ENCODE measurements around the gene SLC8A1.
A peak's percentile ranks its signal among the peaks of the same experiment; 100 is the strongest.

The SLC8A1 gene

GRCh38 chr2:40451918-40452605, at the start of gene SLC8A1:
SLC8A1 (minus strand) TSS chr2:40452090.
- DNase-seq = peak; percentile 22

DNA sequence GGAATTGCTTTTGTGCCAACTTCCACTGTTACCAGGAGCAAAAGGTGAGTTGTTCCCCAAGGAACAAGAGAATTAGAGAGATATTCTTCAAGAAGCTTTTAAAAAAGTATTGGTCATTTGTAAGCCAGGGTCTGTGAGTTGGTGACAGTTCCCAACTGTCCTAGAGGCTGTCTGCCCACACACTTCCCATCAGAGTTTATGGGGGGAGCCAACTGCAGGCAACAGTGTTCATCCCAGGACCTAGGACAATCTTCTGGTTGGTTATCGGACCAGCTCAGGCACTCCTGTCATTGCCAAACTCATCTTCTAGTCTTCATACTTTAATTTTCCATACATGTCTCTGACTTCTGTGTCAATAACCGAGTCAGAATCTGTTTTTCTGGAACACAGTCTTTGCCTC, 47.5 kb upstream of the SLC8A1 start:
- no peak for DNase-seq

DNA sequence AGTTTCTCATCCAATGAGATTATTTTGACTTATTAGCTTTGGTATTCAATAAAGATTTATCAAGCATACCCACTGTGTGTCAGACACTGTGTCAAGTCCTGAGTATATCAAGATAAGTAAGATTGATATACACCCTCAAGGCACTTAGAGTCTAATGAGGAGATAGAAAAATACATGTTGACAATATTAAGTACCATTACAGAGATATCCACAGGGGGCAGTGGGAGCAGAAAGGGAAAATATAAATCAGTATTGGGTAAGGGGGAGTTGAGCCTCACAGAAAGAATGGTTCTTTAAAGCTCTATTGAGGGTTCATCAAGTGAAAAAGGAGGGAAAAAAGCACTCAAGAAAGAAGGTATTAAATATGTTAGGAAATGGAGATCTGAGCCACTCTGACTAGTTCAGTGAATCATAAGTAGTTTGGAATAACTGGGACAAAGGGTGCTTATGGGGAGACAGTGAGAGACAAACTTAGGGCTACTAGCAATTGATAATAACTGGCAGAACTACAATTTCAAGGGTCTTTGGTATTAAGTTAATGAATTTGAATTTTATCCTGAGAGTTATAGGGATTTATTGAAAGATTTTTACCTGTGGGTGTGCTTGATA, 45.5 kb upstream of the SLC8A1 start:
- DNase-seq = no peak

DNA sequence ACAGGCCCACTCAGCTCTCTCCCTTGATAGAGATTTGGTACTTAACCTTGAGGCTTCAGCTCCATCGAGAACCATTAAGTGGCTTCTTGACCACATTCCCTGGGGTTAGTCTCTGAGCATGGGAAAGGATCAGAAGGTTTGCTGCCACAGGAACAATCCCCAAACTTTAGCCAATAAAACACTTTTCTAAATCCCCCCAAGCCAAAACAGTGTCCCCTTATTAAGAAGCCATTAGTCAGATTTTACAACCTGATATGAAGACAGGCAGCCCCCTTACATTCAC, 37.7 kb upstream of the SLC8A1 start:
- DNase-seq = no peak

DNA sequence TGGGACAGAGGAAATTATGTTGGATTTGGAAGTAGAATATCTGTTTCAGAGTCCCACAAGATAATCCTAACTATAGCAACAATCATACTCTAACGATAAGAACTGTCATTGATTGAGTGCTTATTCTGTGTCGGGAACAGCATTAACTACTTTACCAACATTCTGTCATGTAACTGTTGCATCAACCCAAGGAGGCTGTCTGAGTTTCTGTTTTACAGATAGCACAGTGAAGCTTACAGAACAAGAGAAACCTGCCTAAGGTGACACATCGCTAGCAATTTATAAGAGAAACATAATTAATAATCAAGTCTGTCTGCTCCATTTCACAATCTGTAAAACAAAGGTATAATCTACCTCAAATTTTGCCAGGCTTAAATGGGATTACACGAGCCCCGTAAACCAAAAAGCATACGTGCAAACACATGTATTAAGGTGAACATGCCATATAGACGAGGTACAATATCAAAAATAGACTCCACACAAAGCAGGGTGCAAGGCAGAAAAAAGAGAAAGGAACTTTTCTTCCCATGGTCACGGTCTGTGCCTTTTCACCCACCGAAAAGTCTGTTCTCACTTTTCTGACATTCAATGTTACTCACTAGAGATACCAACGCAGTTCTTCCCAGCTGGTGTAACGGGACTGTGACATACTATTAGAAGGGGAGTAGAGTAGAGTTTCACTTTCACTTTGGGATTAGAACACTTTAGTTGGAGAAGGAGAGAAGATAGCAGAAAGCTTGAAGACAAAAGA, 37.2 kb upstream of the SLC8A1 start:
- DNase-seq = no peak

GRCh38 chr2:40488101-40488601, 36.3 kb upstream of the SLC8A1 start:
- DNase-seq = no peak

DNA sequence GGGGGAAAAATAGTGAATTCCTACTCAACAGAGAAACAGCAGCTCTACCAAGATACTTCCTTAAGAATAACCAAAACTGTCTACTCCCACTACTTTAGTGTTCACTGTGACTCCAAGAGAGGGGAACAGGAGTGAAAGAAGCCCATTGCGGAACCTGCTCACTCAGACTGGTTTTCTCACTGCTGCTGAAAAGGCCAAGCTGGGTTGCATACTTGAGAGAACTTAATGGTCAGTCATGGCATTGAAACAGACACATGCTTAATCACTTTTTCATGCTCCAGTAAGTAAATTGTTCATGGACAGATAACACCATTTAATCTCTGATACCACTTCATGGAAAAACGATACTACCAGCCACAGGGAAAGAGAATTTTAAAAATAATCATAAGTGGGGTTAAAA, 35.7 kb upstream of the SLC8A1 start:
- no peak for DNase-seq

DNA sequence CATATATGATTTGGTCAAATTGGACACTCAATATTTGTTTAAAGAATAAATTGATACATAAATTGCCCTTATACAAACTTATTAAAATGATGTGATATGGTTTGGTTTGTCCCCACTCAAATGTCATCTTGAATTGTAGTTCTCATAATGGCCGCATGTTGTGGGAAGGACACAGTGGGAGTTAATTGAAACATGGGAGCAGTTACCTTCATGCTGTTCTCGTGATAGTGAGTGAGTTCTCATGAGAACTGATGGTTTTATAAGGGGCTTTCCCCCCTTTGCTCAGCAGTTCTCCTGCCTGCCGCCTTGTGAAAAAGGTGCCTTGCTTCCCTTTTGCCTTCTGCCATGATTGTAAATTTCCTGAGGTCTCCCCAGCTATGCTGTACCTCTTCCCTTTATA, 34.0 kb upstream of the SLC8A1 start:
- DNase-seq = no peak

DNA sequence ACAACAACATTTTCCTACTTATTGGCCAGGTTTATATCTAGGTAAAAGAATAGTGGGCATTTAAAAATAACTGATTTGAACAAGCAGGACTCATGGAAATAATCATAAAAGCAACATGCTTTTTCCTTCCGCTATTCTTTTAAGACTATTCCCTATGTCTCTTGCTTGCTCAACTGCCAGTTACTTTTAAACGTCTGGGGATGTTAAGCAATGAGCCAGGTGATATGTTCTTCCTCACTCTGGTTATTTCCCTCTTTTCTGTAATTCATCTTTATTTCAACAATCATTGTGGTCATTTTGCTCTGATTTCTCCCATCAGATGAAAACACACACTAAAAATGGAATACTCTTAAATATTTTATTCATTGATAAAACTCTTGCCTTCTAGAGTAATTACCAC, 33.4 kb upstream of the SLC8A1 start:
- no peak for DNase-seq

- DNase-seq = no peak
Observed at GRCh38 chr2:40483549-40484243, 31.8 kb upstream of the SLC8A1 start.

- DNase-seq = no peak
Observed at GRCh38 chr2:40480596-40480995, 28.7 kb upstream of the SLC8A1 start.

DNA sequence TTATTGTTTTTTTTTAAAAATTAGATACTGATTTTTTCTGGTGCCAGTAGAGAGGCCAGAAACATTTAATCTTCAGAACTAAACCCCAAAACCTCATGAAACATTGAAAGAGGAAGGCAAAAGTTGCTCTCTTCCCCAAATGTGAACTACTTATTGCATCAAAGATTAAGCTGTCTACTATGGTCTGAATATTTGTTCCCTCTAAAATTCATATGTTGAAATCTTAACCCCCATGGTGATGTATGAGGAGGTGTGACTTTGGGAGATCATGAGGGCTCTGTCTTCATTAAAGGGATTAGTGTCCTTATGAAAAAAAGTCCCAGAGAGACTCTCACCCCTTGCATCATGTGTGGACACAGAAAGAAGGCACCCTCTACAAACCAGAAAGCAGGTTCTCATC, 28.2 kb upstream of the SLC8A1 start:
- DNase-seq = no peak

DNA sequence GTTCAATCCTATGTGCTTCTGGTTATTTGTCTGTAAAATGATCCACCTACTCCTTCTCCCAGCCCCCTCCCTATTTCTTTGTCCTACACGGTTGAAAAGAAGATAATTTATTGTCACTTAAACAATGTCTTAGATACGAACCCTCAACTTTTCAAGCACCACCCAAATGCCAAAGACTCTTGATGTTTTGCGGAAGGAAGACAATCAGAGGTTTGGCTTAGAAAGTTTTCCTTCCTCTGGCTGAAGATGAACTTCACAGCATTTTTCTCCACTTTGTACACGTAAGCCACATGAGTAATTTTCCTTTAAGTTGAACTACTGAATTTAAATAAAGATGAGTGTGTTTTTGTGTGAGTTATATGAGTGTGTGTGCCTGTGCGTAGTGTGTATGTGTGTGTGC, 25.5 kb upstream of the SLC8A1 start:
- DNase-seq = no peak

DNA sequence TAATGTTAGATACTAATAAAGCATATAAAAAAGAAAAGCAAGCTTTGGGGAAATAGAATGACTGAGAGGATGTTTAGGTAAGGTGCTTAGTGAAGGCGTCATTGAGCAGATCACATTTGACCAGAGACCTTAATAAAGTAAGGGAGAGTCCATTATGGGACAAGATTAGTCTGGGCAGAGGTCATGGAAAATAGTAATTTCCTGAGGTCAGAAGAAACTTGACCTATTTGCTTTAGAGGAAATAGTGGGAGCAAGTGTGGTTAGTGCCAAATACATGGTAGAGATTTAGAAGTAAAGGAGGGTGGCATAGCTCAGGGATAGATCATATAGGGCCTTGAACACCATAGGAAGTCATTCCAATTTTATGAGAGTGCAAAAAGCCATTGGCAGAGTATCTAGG, 24.5 kb upstream of the SLC8A1 start:
- DNase-seq = no peak

GRCh38 chr2:40474306-40474705, 22.4 kb upstream of the SLC8A1 start:
- DNase-seq = no peak

- DNase-seq = no peak
Observed at GRCh38 chr2:40471866-40472265, 20.0 kb upstream of the SLC8A1 start.

DNA sequence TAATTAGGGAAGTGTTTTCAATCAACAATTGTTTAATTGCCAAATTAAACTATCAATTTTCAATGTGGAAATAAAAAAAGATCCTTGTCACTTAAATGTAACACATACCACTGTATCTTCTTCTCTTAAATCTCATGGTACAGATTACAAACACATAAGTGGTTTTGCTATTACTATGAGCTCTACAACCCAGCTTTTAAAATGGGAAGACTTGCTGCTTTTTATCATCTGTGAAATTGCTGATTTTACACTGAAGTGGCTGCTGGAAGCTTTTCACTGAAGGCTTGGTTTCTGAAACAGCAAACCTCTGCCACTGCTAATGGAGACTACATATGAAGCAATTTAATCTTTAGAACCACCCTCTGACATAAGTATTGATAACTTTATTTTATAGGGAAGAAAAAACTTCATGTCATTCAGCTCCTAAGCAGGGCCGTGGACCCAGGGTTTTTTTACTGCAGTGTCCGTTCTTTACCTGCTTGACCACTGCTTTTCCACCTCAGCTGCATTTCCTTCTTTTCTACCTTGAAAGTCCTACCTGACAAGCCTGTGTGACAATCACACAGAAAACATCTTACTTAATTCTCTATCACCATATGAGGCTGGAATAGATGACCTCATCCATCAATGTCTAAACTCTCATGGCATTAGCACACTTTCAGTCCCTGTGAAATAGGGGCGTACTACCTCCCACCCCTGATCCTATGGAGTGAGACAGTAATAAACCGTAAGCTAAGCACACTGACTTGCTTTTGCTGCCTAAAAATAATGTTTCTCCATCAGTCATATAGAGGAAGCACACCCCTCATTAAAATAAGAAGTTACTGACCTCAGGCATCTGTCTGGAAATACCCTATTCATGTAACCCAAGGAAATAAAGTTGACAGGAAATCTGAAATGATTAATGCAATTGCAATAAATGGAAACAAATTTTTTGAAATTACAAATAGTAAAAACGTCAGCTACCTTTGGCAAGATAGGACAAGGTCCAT, 19.2 kb upstream of the SLC8A1 start:
- no peak for DNase-seq

GRCh38 chr2:40466935-40467572, 15.2 kb upstream of the SLC8A1 start:
- DNase-seq = no peak

- DNase-seq = no peak
Observed at GRCh38 chr2:40466332-40466906, 14.5 kb upstream of the SLC8A1 start.

DNA sequence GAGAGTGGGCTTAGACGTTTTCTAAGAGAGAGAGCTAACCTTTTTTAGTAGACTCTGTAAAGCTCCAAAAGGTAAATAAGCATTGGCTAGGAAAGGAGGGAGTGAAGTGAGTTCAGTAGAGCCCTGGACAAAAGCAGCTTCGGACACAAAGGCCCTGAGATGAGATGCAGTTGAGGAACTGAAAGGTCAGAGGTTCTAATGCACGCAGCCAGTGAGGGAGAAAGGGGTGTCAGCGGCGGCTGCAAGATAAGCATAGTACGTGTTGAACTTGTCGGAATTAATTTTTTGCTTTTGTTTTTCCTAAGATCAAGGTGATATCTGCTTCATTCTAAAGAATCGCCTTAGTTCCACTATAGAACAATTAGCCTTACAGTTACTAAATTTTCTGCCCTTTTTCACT, 11.2 kb upstream of the SLC8A1 start:
- DNase-seq = no peak

GRCh38 chr2:40458271-40458794, 6.4 kb upstream of the SLC8A1 start:
- DNase-seq = no peak
